ENCODE measurements around the gene ZBED4.

DNA sequence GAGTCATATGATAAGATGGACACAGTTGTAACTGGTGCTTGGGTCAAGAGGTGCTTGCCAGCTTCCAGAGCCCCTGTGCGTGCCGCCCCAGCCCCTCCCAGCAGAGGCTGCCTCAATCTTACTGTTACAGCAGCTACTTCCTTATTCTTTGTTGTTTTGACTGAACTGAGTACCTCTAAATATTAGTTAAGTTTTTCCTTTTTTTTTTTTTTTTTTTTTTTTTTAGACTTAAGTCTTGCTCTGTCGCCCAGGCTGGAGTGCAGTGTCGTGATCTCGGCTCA, 8.8 kb downstream of the ZBED4 start:
- TF ChIP-seq CTCF (IDR thresholded peaks at IDR 0.05) (no peak), POLR2A (IDR thresholded peaks at IDR 0.05) (no peak)
